HepG2 (cell line): ENCODE measurements around the gene AGFG1. TPM values are rescaled to one million over a fixed set of nuclear protein-coding genes. Genes with fewer than 3 reads are reported as not detected.

Experiments used
- DBP ChIP-seq: sonication (generic); formaldehyde crosslinking; IDR thresholded peaks from 2 replicates; pipeline ENCODE4 v1.4.0; 2020; ENCODE audit warnings: missing genetic modification reagents; ENCODE audit errors: not compliant biosample characterization
- HMGXB3 ChIP-seq: sonication (generic); formaldehyde crosslinking; IDR thresholded peaks from 2 replicates; pipeline ENCODE4 v1.4.0; 2020; ENCODE audit warnings: missing genetic modification reagents, borderline replicate concordance
- MEF2D ChIP-seq: sonication (generic); formaldehyde crosslinking; IDR thresholded peaks from 2 replicates; pipeline ENCODE4 v1.5.1; 2020; ENCODE audit warnings: mild to moderate bottlenecking, missing genetic modification reagents
- MIXL1 ChIP-seq: IDR thresholded peaks from 2 replicates; pipeline ENCODE4 v1.6.1; 2016
- MXD1 ChIP-seq: sonication (generic); formaldehyde crosslinking; IDR thresholded peaks from 2 replicates; pipeline ENCODE4 v1.4.0; 2020; ENCODE audit warnings: mild to moderate bottlenecking, missing genetic modification reagents
- NBN ChIP-seq: fragments of 450-650 bp; conservative IDR thresholded peaks from 2 replicates; pipeline ENCODE4 v1.6.1; 2017
- NFE2L1 ChIP-seq: sonication (generic); formaldehyde crosslinking; IDR thresholded peaks from 2 replicates; pipeline ENCODE4 v1.4.0; 2020; ENCODE audit warnings: missing genetic modification reagents, mild to moderate bottlenecking, borderline replicate concordance
- NR2F2 ChIP-seq: IDR thresholded peaks from 2 replicates; pipeline ENCODE4 v1.6.1; 2012; ENCODE audit warnings: low read depth, inconsistent platforms, borderline replicate concordance
- PRDM10 ChIP-seq: sonication (generic); formaldehyde crosslinking; IDR thresholded peaks from 2 replicates; pipeline ENCODE4 v1.4.0; 2020; ENCODE audit warnings: low read depth, missing genetic modification reagents
- SP1 ChIP-seq, 2 experiments: fragments of 450-650 bp in 1 of 2; sonication (generic) in 1 of 2; formaldehyde crosslinking in 1 of 2; IDR thresholded peaks; 2 replicates each; pipeline versions ENCODE4 v1.4.0 to v1.6.1; 2016 to 2020; ENCODE audit warnings: missing genetic modification reagents in 1 of 2
- SRSF4 ChIP-seq: fragments of 200-400 bp; formaldehyde crosslinking; IDR thresholded peaks from one replicate; pipeline ENCODE4 v1.6.1; 2018; ENCODE audit warnings: mild to moderate bottlenecking, low read depth, low read length, moderate library complexity; ENCODE audit not compliant: poor library complexity, severe bottlenecking
- SYNCRIP ChIP-seq: fragments of 200-400 bp; formaldehyde crosslinking; IDR thresholded peaks from 2 replicates; pipeline ENCODE4 v1.6.1; 2018; ENCODE audit warnings: mild to moderate bottlenecking, low read depth, low read length; ENCODE audit not compliant: insufficient read depth
- TAF1 ChIP-seq: sonication (generic); formaldehyde crosslinking; IDR thresholded peaks from 2 replicates; pipeline ENCODE4 v1.4.0; 2020; ENCODE audit warnings: missing genetic modification reagents
- ZBTB25 ChIP-seq: IDR thresholded peaks from 2 replicates; pipeline ENCODE4 v1.6.1; 2018; ENCODE audit warnings: missing genetic modification reagents
- ZNF253 ChIP-seq: sonication (generic); formaldehyde crosslinking; IDR thresholded peaks from 2 replicates; pipeline ENCODE4 v1.8.0; 2022; ENCODE audit warnings: mild to moderate bottlenecking, missing genetic modification reagents, borderline replicate concordance
- ZNF704 ChIP-seq: sonication (generic); formaldehyde crosslinking; IDR thresholded peaks from 2 replicates; pipeline ENCODE4 v1.8.1; 2023; ENCODE audit warnings: mild to moderate bottlenecking, inconsistent platforms, moderate library complexity, missing genetic modification reagents, borderline replicate concordance
- ZNF879 ChIP-seq: sonication (generic); formaldehyde crosslinking; IDR thresholded peaks from 2 replicates; pipeline ENCODE4 v1.8.1; 2023; ENCODE audit warnings: missing genetic modification reagents
- polyA plus RNA-seq, 8 experiments: library from polyadenylated mRNA; depleted of rRNA in 3 of 8; stranded (reverse) in 7 of 8; unstranded in 1 of 8; fragments of >200 nt; fragmentation: Illumina TruSeq in 4 of 8; extraction: Trizol in 4 of 8; gene quantifications; 2 replicates each; pipeline versions ENCODE4 v1.2.1 to v1.2.3, GENCODE V29; 2011 to 2016; ENCODE audit warnings: low read depth in 4 of 8, missing spikeins in 1 of 8, mixed read lengths in 1 of 8; ENCODE audit not compliant: insufficient read depth in 1 of 8
- total RNA-seq, 5 experiments: library from RNA; depleted of rRNA; stranded (reverse); fragments of >200 nt; fragmentation: Illumina TruSeq; extraction: Trizol; gene quantifications; 2 replicates each; pipeline ENCODE4 v1.2.3, GENCODE V29; 2016; ENCODE audit warnings: low read depth in 1 of 5

Gene AGFG1
- total and polyA plus RNA-seq, 2 of the 13 experiments (the other 11 are each of a cell fraction or from before 2014, with no cell fraction given): 145 to 168 TPM

GRCh38 chr2:227454323-227454860, 17.6 kb upstream of the AGFG1 start (continued):
- TF ChIP-seq MIXL1 (CRISPR knock-in tag) (peak; percentile 72; the same call in 1 of the 2 replicates), MXD1 (CRISPR knock-in tag) (no peak), NFE2L1 (CRISPR knock-in tag) (no peak), SP1 (IDR thresholded peaks at IDR 0.05) (no peak), SP1 (CRISPR knock-in tag; IDR thresholded peaks at IDR 0.05) (no peak), SYNCRIP (no peak), ZNF879 (CRISPR knock-in tag) (0 out of 2 replicates have a peak, but pooled peaks have one; percentile 73), ZNF253 (CRISPR knock-in tag) (no peak), ZNF704 (CRISPR knock-in tag) (no peak), PRDM10 (CRISPR knock-in tag) (0 out of 2 replicates have a peak, but pooled peaks have one; percentile 41), NR2F2 (peak; percentile 99), MEF2D (CRISPR knock-in tag) (no peak), HMGXB3 (CRISPR knock-in tag) (peak; percentile 80; the same call in 1 of the 2 replicates), DBP (CRISPR knock-in tag) (no peak), SRSF4 (no peak), TAF1 (CRISPR knock-in tag) (no peak), NBN (no peak), ZBTB25 (CRISPR knock-in tag) (peak; percentile 69; the same call in 1 of the 2 replicates)
